ENCODE measurements around the gene RCL1. TPM values are rescaled to one million over a fixed set of nuclear protein-coding genes. Genes with fewer than 3 reads are reported as not detected.

The RCL1 gene
- polyA plus RNA-seq, 1 of the 3 experiments (the other 2 are of a cell fraction) = 18.4 TPM

DNA sequence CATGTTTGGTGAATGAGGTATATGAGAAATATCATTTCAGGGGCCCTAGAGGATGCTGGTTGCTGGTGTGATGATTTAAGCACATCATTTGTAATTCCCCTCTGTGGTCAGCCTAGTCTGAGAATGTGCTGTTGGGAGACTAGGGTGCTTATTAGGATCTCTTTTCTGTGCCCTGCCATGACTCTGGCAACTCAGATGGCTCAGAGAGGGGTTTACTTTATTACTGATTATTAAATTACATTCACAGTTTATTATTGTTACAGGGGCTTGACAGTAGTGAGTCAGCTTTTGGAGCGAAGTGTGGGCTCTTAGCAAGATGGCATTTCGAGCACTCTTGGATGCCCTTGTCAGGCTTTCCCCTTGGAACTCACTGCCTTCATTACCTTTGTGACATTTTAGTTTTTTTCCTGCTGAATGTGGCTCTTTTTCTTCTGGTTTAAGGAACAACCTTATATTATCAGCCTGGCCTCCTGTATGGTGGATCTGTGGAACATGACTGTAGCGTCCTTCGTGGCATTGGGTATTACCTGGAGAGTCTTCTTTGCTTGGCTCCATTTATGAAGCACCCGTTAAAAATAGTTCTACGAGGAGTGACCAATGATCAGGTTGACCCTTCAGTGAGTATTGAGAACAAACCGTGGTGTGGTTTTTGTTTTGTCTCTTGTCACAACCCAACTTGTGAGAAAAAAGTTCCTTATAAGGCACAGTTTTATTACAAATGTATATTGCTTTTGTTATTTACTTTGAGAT lies 33.8 kb downstream of the RCL1 start:
- POLR2A ChIA-PET = no interaction called here
- TF ChIP-seq, protein P1, sequence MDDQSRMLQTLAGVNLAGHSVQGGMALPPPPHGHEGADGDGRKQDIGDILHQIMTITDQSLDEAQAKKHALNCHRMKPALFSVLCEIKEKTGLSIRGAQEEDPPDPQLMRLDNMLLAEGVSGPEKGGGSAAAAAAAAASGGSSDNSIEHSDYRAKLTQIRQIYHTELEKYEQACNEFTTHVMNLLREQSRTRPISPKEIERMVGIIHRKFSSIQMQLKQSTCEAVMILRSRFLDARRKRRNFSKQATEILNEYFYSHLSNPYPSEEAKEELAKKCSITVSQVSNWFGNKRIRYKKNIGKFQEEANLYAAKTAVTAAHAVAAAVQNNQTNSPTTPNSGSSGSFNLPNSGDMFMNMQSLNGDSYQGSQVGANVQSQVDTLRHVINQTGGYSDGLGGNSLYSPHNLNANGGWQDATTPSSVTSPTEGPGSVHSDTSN (IDR thresholded peaks at IDR 0.05) = 0 out of 2 replicates have a peak, but pooled peaks have one; percentile 10
- no peak for TF ChIP-seq GABPA (IDR thresholded peaks at IDR 0.05; ENCODE audit: low read depth)

DNA sequence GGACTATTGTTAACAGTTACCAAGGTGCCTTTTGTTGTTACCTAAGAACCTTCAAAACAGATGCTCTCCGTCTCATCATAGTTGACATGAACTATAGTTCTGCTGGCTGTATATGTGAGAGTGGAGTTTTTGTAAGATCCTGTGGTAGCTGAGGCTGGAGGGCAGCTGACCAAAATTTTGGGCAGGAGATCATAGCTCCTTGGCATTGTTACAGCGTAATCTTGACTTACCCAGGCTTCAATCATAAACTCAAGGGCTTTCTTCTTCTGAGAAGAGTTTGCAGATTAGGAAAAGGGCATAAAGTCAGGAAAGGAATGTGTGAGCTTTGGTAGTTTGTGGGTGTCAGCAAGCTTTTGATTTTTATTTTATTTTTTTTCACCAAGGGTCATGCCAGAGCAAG lies 34.5 kb downstream of the RCL1 start:
- TF ChIP-seq, protein P2, sequence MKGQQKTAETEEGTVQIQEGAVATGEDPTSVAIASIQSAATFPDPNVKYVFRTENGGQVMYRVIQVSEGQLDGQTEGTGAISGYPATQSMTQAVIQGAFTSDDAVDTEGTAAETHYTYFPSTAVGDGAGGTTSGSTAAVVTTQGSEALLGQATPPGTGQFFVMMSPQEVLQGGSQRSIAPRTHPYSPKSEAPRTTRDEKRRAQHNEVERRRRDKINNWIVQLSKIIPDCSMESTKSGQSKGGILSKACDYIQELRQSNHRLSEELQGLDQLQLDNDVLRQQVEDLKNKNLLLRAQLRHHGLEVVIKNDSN (IDR thresholded peaks at IDR 0.05; ENCODE audit: borderline replicate concordance, low read depth) = no peak
- TF ChIP-seq, protein P3, sequence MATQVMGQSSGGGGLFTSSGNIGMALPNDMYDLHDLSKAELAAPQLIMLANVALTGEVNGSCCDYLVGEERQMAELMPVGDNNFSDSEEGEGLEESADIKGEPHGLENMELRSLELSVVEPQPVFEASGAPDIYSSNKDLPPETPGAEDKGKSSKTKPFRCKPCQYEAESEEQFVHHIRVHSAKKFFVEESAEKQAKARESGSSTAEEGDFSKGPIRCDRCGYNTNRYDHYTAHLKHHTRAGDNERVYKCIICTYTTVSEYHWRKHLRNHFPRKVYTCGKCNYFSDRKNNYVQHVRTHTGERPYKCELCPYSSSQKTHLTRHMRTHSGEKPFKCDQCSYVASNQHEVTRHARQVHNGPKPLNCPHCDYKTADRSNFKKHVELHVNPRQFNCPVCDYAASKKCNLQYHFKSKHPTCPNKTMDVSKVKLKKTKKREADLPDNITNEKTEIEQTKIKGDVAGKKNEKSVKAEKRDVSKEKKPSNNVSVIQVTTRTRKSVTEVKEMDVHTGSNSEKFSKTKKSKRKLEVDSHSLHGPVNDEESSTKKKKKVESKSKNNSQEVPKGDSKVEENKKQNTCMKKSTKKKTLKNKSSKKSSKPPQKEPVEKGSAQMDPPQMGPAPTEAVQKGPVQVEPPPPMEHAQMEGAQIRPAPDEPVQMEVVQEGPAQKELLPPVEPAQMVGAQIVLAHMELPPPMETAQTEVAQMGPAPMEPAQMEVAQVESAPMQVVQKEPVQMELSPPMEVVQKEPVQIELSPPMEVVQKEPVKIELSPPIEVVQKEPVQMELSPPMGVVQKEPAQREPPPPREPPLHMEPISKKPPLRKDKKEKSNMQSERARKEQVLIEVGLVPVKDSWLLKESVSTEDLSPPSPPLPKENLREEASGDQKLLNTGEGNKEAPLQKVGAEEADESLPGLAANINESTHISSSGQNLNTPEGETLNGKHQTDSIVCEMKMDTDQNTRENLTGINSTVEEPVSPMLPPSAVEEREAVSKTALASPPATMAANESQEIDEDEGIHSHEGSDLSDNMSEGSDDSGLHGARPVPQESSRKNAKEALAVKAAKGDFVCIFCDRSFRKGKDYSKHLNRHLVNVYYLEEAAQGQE (IDR thresholded peaks at IDR 0.05; ENCODE audit: low read depth, low read length) = no peak
- TF ChIP-seq GABPA (IDR thresholded peaks at IDR 0.05; ENCODE audit: low read depth) (no peak), FOXJ3 (CRISPR knock-in tag; IDR thresholded peaks at IDR 0.05) (no peak), ELF1 (IDR thresholded peaks at IDR 0.05) (no peak), MEF2A (IDR thresholded peaks at IDR 0.05; ENCODE audit: borderline replicate concordance, low read depth) (no peak), FOXM1 (IDR thresholded peaks at IDR 0.05; ENCODE audit: low read depth) (no peak), NFIC (IDR thresholded peaks at IDR 0.05; ENCODE audit: borderline replicate concordance) (no peak)
- TF ChIP-seq, protein P4, sequence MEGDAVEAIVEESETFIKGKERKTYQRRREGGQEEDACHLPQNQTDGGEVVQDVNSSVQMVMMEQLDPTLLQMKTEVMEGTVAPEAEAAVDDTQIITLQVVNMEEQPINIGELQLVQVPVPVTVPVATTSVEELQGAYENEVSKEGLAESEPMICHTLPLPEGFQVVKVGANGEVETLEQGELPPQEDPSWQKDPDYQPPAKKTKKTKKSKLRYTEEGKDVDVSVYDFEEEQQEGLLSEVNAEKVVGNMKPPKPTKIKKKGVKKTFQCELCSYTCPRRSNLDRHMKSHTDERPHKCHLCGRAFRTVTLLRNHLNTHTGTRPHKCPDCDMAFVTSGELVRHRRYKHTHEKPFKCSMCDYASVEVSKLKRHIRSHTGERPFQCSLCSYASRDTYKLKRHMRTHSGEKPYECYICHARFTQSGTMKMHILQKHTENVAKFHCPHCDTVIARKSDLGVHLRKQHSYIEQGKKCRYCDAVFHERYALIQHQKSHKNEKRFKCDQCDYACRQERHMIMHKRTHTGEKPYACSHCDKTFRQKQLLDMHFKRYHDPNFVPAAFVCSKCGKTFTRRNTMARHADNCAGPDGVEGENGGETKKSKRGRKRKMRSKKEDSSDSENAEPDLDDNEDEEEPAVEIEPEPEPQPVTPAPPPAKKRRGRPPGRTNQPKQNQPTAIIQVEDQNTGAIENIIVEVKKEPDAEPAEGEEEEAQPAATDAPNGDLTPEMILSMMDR (IDR thresholded peaks at IDR 0.05) = no peak
- TF ChIP-seq, protein P5, sequence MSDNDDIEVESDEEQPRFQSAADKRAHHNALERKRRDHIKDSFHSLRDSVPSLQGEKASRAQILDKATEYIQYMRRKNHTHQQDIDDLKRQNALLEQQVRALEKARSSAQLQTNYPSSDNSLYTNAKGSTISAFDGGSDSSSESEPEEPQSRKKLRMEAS (IDR thresholded peaks at IDR 0.05; ENCODE audit: low read depth) = no peak
- whole genome bisulfite sequencing (ENCODE audit: low lambda C conversion rate) = 97% methylated on average over 2 of the region's 2 CpGs
- Histone ChIP-seq H3K27me3 (ENCODE audit: insufficient read depth) (no peaks in the 10 kb centered on the region), H3K27ac (ENCODE audit: low read depth in 2 of 2, low read length in 1 of 2) (no peak overlapping the region), H3K9ac (no peak overlapping the region), H3K4me3 (ENCODE audit: low read depth in 2 of 2, low read length in 1 of 2) (no peak overlapping the region), H3K36me3 (replicated peaks in 1 of 2; ENCODE audit: control insufficient read depth in 1 of 2, insufficient read depth in 2 of 2, low read length in 1 of 2) (no peaks in the 10 kb centered on the region), H3K79me2 (ENCODE audit: insufficient read depth) (peaks cover 22% of the 10 kb centered on the region), H2AFZ (ENCODE audit: low read depth) (no peak overlapping the region), H3K4me1 (ENCODE audit: control insufficient read depth in 1 of 2, insufficient read depth in 2 of 2, low read depth in 1 of 2, low read length in 1 of 2) (peaks cover 0 to 24% of the 10 kb centered on the region in 2 experiments; a peak in 3 of 4 replicates), H3F3A (replicated peaks; ENCODE audit: insufficient read depth) (peaks cover 13% of the 10 kb centered on the region), H4K20me1 (ENCODE audit: insufficient read depth) (no peaks in the 10 kb centered on the region), H3K9me3 (no peaks in the 10 kb centered on the region), H3K9me2 (no peaks in the 10 kb centered on the region), H3K4me2 (no peak overlapping the region)
- ChIA-PET CTCF (interaction anchor here (1.2 to 1.3 kb wide), 2 partner anchors 67 to 161 kb away, joined by 3 to 4 read pairs; no protein-coding TSS in a partner anchor), POLR2A (no interaction called here)
- no peak for DNase-seq

More for the DNA sequence above, 33.8 kb downstream of the RCL1 start:
- 77% methylated on average over 7 of the region's 7 CpGs for WGBS (ENCODE audit: low lambda C conversion rate)
- no peaks in the 10 kb centered on the region for H3K27me3 ChIP-seq (ENCODE audit: insufficient read depth)
- H3K4me2 ChIP-seq = no peak overlapping the region
- no peak overlapping the region for H2AFZ ChIP-seq (ENCODE audit: low read depth)
- CTCF ChIA-PET = interaction anchor here (1.2 kb wide), 1 partner anchor 67 kb away, joined by 3 read pairs; no protein-coding TSS in a partner anchor
- H3K4me1 ChIP-seq (ENCODE audit: control insufficient read depth in 1 of 2, insufficient read depth in 2 of 2, low read depth in 1 of 2, low read length in 1 of 2) = peaks cover 0 to 24% of the 10 kb centered on the region in 2 experiments; a peak in 3 of 4 replicates
- no peaks in the 10 kb centered on the region for H4K20me1 ChIP-seq (ENCODE audit: insufficient read depth)
- peaks cover 8% of the 10 kb centered on the region for H3F3A ChIP-seq (replicated peaks; ENCODE audit: insufficient read depth)
- H3K4me3 ChIP-seq (ENCODE audit: low read depth in 2 of 2, low read length in 1 of 2) = no peak overlapping the region
- no peaks in the 10 kb centered on the region for H3K36me3 ChIP-seq (replicated peaks in 1 of 2; ENCODE audit: control insufficient read depth in 1 of 2, insufficient read depth in 2 of 2, low read length in 1 of 2)
- peaks cover 18% of the 10 kb centered on the region for H3K79me2 ChIP-seq (ENCODE audit: insufficient read depth)
- H3K27ac ChIP-seq (ENCODE audit: low read depth in 2 of 2, low read length in 1 of 2) = peak overlapping the region in 1 of 2 experiments; percentile 44; a peak in 1 of 4 replicates
- no peaks in the 10 kb centered on the region for H3K9me2 ChIP-seq
- no peak overlapping the region for H3K9ac ChIP-seq
- DNase-seq = no peak
- H3K9me3 ChIP-seq = no peaks in the 10 kb centered on the region
